M059J (cell line): ENCODE data around the gene TPM4. TPM values are rescaled to one million over a fixed set of nuclear protein-coding genes. Genes with fewer than 3 reads are reported as not detected.
"Not testable (repeated sequence)": the region's sequence is repeated elsewhere in the genome, so short reads cannot be mapped to it uniquely, and the experiment has no call there.

Source experiments
- DNase-seq: peaks from one replicate; pipeline ENCODE4 v3.0.0-alpha.2; 2012; ENCODE audit warnings: low read depth
- total RNA-seq: library from RNA; depleted of rRNA; stranded (reverse); fragments of >200 nt; shearing (Covaris generic); gene quantifications from 2 replicates; pipeline ENCODE4 v1.2.3, GENCODE V29; 2014; rRNA removed

Gene TPM4
- 1,087 and 1,450 TPM in 2 replicates for total RNA-seq

GRCh38 chr19:16076154-16076957 is at the start of gene TPM4:
TSS of gene TPM4 (plus strand) at chr19:16076495. CDS start at chr19:16076566, 71 bp downstream.
- peak; percentile 93 for DNase-seq

GRCh38 chr19:16026756-16027155 is 49.5 kb upstream of the TPM4 start:
- no peak for DNase-seq

GRCh38 chr19:16027528-16027927 is 48.8 kb upstream of the TPM4 start:
- DNase-seq, result no peak

DNA sequence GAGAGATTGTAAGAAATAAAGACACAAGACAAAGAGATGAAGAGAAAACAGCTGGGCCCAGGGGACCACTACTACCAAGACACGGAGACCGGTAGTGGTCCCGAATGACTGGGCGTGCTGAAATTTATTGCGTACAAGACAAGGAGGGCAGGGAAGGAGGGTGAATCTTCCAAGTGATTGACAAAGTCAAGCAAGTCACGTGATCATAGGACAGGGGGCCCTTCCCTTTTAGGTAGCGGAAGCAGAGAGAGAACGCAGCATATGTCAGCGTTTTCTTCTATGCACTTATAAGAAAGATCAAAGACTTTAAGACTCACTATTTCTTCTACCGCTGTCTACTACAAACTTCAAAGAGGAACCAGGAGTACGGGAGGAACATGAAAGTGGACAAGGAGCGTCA is 46.1 kb upstream of the TPM4 start:
- not testable (repeated sequence) for DNase-seq

DNA sequence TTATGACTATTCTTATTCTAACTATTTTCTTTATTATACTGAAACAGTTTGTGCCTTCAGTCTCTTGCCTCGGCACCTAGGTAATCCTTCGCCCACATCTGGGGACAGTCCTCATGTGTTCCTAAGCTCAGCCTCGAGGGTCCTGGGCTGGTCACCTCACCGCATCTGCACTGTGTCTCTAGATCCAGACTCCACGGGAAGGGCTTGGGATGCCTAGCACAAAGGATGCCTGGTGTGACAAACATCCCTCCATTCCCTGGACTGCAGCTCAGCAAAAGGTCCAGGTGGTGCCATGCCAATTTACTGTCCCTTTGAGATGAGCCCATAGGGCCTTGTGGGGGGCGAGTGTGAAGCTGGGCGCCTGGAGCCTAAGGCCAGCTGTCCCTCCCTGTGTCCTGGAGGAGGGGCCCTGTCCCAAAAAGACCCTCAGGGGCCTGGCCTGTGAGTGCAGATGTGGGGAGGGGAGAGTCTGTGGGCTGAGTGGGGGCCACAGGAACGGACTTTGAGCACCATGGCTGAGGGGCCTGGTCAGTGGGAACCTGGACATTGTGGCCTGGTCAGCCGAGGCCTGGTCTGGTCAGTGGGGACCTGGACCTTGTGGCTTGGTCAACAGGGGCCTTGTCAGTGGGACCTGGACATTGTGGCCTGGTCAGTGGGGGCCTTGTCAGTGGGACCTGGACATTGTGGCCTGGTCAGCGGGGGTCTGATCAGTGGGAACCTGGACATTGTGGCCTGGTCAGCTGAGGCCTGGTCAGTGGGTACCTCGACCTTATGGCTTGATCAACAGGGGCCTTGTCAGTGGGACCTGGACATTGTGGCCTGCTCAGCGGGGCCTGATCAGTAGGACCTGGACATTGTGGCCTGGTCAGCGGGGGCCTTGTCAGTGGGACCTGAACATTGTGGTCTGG is 45.1 kb upstream of the TPM4 start:
- DNase-seq, result no peak

DNA sequence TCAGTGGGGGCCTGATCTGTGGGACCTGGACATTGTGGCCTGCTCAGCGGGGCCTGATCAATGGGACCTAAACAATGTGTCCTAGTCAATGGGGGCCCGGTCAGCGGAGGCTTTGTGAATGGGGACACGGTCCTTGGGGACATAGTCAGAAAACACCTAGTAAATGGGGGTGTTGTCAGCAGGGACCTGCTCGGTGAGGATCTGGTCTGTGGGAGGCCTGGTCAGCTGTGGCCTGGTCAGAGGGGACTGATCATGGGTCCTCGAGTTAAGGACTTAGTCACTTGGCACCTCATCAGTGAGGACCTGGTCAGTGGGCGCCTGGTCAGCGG is 44.5 kb upstream of the TPM4 start:
- no peak for DNase-seq

DNA sequence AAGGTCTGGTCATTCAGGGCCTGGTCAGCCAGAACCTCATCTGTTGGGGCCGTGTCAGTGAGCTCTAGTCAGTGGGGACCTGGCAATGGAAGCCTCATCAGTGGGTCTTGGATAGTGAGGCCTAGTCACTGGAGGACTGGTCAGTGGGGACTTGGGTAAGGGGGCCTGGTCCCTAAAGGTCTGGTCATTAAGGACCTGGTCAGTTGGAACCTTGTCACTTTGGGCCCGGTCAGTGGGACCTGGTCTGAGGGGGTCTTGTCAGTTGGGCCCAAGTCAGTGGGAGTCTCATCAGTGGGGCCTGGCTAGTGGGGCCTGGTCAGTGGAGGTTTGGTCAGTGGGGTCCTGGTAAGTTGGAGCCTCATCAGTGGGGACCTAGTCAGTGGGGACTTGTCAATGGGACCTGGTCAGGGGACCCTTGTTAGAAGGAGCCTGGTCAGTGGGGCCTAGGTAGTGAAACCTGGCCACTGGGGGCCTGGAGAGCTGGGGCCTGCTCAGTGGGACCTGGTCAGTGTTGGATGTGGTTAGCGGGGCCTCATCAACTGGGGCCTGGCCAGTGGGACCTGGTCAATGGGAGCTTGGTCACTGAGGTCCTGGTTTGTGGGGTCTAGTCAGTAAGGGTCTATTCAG is 43.7 kb upstream of the TPM4 start:
- DNase-seq, result no peak

- DNase-seq, result no peak
Measured at GRCh38 chr19:16033136-16033530, 43.2 kb upstream of the TPM4 start.

- no peak for DNase-seq
Measured at GRCh38 chr19:16033721-16034120, 42.6 kb upstream of the TPM4 start.

DNA sequence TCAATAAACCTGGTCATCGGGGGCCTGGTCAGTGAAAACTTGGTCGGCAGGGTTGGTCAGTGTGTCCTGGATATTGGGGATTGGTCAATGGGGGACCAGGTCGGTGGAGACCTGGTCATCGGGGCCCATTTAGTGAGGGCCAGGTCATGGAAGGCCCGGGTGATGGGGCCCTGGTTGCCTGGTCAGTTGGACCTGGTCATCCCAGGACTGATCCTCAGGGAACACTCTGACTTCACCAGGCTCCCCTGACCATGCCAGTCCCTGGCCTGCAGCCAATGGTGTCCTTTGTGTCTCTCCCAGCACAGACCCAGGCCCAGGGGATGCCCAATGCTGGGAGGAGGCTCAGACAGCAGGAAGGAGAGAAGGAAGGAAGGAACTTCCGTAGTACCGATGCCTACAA is 42.1 kb upstream of the TPM4 start:
- DNase-seq, result no peak

DNA sequence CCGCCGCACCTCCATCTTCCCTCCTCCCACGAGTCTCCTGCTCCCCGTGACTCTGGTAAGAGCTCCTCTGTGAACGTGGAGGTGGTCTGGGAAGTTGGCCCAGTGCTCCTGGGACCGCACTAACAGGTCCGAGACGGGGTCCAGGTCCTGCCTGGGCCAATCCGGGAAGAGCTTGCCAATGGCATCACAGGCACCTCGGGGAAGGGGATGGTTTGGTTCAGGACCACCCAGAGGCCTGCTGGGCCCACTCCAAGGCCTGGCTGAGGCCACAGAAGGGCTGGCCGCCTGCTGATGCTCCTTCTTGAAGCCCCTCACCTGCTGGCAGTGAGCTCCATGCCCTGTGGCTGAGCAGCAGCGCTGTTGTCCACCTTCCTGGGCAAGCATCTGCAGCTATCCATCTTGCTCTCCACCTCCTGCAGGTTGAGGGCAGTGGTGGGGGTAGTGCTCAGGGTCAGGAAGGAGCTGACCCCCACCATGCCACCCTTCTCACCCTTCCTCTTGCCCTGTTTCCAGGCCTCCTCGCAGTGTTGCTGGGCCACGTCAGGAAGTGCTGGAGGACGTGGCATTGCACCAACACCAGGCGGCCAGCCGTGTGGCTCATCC is 41.2 kb upstream of the TPM4 start:
- no peak for DNase-seq

GRCh38 chr19:16035601-16036297 is 40.5 kb upstream of the TPM4 start:
- DNase-seq, result no peak

DNA sequence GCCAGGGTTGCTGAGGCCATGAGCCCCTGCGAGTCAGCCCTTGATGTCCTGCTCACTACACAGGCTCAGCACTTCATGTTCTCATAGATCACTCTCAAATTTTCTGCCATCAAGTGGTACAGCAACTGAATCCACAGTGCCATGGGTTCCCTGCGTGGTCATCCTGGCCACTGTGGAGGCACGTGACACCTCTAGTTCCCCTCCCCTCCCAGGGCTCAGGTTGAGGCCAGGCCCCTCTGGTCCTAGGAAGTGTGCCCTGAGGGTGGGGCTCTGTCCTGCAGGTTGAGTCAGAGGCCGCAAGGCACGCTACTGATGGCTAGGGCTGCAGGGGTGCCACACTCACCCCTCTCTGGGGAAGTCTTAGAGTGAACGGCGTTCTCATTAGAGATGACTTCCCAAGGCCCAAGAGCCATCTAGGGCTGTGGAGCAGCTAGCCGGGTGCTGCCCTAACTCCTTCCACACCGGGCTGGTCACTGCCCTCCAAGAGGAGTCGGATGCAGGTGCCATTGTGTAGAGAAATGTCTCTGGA is 39.8 kb upstream of the TPM4 start:
- DNase-seq, result no peak

DNA sequence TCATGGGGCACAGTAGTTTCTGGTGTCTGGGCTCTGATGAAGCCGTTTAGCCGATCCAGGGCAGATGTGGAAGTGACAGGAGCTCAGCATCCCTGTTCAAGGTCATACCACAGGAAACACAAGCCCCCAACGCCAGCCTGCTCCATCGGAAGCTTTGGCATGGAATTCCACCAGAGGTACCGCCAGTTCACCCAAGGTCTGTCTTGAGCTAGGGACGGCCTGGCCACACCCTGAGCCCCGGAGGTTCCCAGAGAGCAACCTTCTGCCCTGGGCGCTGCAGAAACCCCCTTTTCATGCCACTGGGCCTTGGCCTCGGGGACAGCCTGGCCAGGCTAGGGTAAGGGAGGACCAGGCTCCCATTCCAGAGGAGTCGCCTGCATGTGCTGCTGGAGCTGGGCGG is 39.4 kb upstream of the TPM4 start:
- DNase-seq, result no peak

- DNase-seq, result no peak
Measured at GRCh38 chr19:16037424-16038195, 38.7 kb upstream of the TPM4 start.

DNA sequence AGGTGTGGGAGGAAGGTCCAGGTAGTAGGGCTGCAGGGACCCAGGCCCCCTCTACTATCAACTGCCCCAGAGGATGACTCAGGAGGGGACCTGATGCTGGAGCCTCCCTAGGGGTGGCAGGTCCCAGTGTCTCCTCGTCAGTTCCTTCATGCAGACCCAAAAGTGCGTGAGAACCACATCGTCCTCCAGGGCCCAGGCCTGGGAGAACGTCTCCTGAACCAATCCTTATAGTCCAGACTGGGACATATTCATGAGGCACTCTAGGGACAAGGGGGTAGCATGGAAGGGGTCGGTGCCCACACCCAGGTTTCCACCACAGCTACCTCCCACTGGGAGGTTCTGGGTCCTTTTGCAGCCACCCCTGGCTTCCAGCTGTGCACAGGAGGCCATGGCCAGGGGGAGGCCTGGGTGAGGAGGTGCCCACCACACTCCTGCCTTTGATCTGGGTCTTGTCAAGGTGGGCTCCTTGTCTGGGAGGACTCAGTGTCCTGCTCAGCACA is 38.0 kb upstream of the TPM4 start:
- DNase-seq, result no peak

GRCh38 chr19:16039081-16039480 is 37.2 kb upstream of the TPM4 start:
- DNase-seq, result no peak

GRCh38 chr19:16039545-16039944 is 36.8 kb upstream of the TPM4 start:
- no peak for DNase-seq

DNA sequence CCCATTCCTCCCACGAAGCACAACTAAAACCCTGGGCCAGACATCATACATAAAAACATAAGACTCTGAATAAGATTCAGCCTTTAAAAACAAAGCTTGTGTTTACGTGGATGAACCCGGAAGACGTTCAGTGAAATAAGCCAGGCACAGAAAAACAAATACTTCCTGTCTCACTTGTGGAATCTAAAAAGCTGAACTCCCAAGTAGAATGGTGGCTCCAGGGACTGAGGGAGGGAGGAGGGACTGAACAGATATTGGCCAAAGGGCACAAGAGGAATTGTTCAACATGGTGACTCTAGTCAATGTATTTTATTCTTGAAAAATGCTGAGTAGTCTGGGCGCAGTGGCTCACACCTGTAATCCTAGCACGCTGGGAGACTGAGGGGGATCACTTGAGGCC is 35.7 kb upstream of the TPM4 start:
- DNase-seq, result no peak

DNA sequence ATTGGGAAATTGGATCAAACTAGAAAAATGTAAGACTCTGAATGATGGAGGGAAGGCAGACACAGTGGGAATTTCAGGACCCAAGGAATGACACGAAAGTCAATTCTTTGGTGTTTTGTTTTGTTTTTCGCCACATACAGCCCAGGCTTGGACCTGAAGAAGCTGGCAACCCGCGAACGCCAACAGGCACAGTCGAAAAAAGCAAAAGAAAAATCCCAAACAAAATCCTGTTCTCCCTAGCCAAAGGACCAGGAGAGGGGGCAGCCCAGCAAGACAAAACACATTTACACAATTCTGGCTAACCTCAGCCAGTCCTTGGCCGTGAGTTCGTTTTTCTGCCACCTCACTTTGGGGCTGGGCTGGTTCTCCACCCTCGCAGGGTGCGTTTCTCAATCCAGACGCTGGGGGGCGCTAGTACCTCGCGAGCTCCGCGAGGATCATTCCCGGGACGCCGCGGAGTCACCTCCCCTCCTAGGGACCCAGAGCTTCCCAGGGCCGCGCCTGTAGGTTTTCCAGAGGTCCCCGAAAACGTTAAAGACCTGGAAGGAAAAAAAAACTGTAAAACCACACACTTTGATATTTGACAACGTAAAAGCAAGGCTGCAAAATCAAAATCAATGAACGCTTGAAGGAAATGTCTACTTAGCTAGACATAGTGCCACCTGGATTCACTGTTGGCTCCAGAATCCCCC is 34.9 kb upstream of the TPM4 start:
- peak; percentile 70 for DNase-seq
